Sigmoid colon (tissue), 4 donors: ENCODE measurements around the gene BTG2.

Experiments
- POLR2AphosphoS5 ChIP-seq, 4 donors: sonication (generic); formaldehyde crosslinking; IDR thresholded peaks; one replicate each; pipeline ENCODE4 v1.6.1; 2017; ENCODE audit warnings: antibody characterized with exemption in 4 of 4
- TF ChIP-seq, protein P1 (sequence below), 4 experiments: fragments of 450-650 bp in 3 of 4; fragments of 200-600 bp in 1 of 4; IDR thresholded peaks; one replicate each; pipeline ENCODE4 v1.5.1; 2016 to 2019; ENCODE audit warnings: antibody characterized with exemption in 4 of 4, mild to moderate bottlenecking in 3 of 4, moderate library complexity in 2 of 4

DNA sequence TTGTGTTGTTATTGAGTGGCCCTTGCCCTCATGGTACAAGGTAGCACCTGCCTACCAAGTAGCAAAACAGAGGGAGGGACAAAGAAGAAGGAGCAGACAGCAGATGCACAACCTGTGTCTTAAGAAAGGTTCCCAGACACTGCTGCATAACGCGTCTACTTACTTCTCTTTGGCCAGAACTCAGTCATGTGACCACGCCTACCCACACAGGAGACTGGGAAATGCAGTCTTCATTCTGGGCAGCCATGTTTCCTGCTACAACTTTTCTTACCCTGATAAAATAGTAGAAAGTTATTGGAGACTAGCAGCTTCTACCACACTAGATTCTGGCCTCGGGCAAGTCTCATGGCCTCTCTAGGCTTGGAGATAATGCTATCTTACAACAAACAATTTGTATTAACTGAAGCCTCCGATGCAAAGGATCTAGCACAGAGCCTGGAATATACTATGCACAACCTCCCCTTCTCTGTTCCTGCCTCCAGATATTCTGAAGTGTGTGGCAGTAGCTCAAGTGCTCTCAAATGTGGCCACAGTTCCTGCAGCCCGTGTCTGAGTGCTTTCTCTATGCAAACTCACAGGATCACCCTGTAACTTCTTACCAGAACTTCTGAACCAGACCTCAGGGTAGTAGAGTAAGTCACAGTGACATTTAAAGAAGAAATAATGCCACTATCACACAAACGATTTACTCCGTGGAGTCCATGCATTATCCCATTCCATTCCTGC, 34.1 kb upstream of the BTG2 start:
- TF ChIP-seq, protein P1, sequence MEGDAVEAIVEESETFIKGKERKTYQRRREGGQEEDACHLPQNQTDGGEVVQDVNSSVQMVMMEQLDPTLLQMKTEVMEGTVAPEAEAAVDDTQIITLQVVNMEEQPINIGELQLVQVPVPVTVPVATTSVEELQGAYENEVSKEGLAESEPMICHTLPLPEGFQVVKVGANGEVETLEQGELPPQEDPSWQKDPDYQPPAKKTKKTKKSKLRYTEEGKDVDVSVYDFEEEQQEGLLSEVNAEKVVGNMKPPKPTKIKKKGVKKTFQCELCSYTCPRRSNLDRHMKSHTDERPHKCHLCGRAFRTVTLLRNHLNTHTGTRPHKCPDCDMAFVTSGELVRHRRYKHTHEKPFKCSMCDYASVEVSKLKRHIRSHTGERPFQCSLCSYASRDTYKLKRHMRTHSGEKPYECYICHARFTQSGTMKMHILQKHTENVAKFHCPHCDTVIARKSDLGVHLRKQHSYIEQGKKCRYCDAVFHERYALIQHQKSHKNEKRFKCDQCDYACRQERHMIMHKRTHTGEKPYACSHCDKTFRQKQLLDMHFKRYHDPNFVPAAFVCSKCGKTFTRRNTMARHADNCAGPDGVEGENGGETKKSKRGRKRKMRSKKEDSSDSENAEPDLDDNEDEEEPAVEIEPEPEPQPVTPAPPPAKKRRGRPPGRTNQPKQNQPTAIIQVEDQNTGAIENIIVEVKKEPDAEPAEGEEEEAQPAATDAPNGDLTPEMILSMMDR (IDR thresholded peaks at IDR 0.05), result no peak
- peak in 1 of 4 donors; percentile 44 for TF ChIP-seq POLR2AphosphoS5 (IDR thresholded peaks at IDR 0.05)
